GM19455 (cell line): ENCODE results near the gene PILRA.
"Not testable (repeated sequence)": the region's sequence is repeated elsewhere in the genome, so short reads cannot be mapped to it uniquely, and the experiment has no call there.

Experiments
- ATAC-seq: cut with Tn5 transposase; IDR thresholded peaks from one replicate; pipeline ENCODE4 v1.9.1; 2021; ENCODE audit not compliant: unreplicated experiment

Gene PILRA

GRCh38 chr7:100373261-100373831, at the start of gene PILRA:
TSS of gene PILRA (plus strand) at chr7:100373487. CDS start at chr7:100373657, 170 bp downstream.
- ATAC-seq, result no peak

GRCh38 chr7:100324194-100324593, 49.1 kb upstream of the PILRA start:
- not testable (repeated sequence) for ATAC-seq

GRCh38 chr7:100325671-100326070, 47.6 kb upstream of the PILRA start:
- ATAC-seq, result not testable (repeated sequence)

GRCh38 chr7:100326914-100327313, 46.4 kb upstream of the PILRA start:
- ATAC-seq, result not testable (repeated sequence)

- peak; percentile 89 for ATAC-seq
Measured at GRCh38 chr7:100335566-100336466, 37.5 kb upstream of the PILRA start.

- not testable (repeated sequence) for ATAC-seq
Measured at GRCh38 chr7:100338083-100338696, 35.1 kb upstream of the PILRA start.

GRCh38 chr7:100341286-100341685, 32.0 kb upstream of the PILRA start:
- ATAC-seq, result not testable (repeated sequence)

- ATAC-seq, result no peak
Measured at GRCh38 chr7:100342765-100343164, 30.5 kb upstream of the PILRA start.

- ATAC-seq, result not testable (repeated sequence)
Measured at GRCh38 chr7:100344124-100344559, 29.1 kb upstream of the PILRA start.

GRCh38 chr7:100344560-100345287, 28.6 kb upstream of the PILRA start:
- peak; percentile 80 for ATAC-seq

- ATAC-seq, result peak; percentile 31
Measured at GRCh38 chr7:100345288-100345672, 28.0 kb upstream of the PILRA start.

GRCh38 chr7:100346921-100347320, 26.4 kb upstream of the PILRA start:
- ATAC-seq, result no peak

GRCh38 chr7:100348805-100349204, 24.5 kb upstream of the PILRA start:
- ATAC-seq, result no peak

- no peak for ATAC-seq
Measured at GRCh38 chr7:100349757-100350156, 23.5 kb upstream of the PILRA start.

GRCh38 chr7:100351657-100352058, 21.6 kb upstream of the PILRA start:
- ATAC-seq, result no peak

- ATAC-seq, result not testable (repeated sequence)
Measured at GRCh38 chr7:100352230-100352781, 21.0 kb upstream of the PILRA start.

GRCh38 chr7:100352984-100353684, 20.2 kb upstream of the PILRA start:
- ATAC-seq, result no peak

GRCh38 chr7:100353685-100354330, 19.5 kb upstream of the PILRA start:
- ATAC-seq, result no peak

- no peak for ATAC-seq
Measured at GRCh38 chr7:100356416-100357068, 16.7 kb upstream of the PILRA start.
